HG02870 (cell line): ENCODE results near the gene SCN8A.

ENCODE experiments used
- ATAC-seq: cut with Tn5 transposase; IDR thresholded peaks from one replicate; pipeline ENCODE4 v1.9.1; 2021; ENCODE audit warnings: mild to moderate bottlenecking, moderate library complexity; ENCODE audit not compliant: unreplicated experiment

Gene SCN8A

DNA sequence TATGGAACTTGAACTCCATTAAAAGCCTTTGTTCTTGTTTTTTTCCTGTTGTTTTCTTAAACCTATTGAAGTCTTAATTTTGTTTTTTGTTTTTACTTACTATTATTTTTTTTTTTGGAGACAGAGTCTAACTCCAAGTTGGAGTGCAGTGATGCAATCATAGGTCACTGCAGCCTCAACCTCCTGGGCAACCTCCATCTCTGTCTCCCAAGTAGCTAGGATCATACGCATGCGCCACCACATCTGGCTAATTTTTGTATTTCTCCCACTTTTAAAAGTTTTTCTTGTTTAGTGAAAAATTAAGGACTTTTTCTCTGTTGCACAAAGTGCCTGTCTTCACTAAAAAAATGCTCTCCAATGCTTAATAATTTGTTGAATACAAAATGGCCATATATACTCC lies 76.2 kb downstream of the SCN8A start:
- no peak for ATAC-seq

DNA sequence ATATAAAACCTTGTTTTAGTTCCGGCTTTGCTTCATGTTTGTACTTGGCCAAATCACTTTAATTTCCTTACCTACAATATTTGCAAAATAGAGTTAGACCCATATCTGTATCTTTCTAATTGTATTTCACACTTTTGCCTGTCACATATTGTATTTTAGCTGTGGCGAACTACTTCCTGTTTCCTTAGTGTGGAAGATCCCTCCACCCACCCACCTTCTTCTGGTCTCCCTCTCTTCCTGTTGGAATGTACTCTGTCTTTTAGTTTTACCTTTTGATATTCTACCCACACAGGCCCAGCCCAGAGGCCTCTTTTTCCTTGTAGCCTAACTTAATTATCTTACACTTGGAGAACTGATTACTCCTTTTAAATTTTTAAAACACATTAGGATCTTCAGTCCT lies 78.2 kb downstream of the SCN8A start:
- ATAC-seq = no peak

DNA sequence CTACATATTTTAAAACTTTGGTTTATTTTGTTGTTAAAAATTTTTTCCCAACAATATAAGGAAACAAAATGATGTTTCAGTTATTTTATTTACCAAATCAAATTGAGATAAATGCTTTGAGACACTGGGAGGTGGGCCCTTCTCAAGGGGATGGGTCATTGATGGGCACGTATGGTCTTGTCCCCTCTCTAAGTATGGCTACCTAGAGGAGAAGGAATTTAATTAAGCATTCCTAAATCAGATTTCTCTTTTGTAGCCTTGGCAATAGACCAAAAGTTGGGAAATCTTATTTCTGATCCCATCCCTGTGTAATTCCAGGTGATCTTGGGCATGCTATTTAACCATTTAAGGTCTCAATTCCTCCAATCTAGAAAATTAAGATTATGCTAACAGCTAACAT lies 79.0 kb downstream of the SCN8A start:
- no peak for ATAC-seq

DNA sequence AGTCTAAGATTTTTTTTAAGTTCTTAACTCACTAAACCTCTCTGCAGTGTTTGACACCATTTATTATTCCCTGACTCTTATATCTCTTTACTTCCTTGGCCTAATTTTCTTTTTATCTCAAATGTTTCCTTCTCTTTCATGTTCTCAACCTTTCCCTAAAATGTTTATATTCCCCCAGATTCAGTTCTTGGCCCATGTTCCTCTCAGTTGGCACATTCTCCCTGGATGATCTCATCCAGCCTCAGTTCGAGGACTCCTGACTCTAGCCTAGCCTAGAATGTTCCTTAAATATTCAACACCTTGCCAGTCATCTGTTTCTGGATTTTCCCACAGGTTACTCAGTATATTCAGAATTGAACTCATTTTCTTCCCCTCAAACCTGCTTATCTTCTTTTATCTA lies 81.3 kb downstream of the SCN8A start:
- ATAC-seq = no peak

DNA sequence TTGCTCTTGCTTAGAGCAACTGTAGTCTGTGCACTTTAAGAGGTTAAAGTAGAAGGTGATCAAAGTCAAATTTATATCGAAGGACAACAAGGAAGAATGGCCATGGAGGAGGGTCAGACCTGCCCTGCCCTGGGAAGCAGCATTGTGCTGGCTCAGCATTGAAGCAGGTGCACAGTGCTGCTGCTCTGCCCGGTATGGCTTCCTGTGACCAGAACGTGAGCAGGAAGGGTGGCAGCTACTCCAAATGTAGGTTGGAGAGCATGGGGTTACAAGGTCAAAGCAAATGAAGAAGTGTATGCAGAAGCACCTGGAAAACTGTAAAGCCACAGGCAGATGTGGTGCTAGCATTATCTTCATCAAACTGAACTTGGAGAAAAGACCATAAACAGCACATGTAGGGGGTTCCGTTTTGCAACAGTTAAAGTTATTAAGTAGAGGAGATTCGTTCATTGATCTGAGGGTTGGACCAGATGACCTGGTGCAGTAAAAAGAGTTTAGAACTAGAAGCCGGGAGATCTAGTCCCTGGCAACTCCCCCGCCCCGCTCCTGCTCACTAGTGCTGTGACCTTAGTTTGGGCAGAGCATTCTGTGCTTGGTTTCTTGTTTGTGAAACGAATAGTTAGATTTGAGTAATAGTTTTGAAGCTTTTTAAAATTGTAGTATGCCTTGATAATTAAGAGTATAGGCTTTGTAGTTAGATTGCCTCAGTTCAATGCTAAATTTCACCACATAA lies 84.2 kb downstream of the SCN8A start:
- no peak for ATAC-seq

DNA sequence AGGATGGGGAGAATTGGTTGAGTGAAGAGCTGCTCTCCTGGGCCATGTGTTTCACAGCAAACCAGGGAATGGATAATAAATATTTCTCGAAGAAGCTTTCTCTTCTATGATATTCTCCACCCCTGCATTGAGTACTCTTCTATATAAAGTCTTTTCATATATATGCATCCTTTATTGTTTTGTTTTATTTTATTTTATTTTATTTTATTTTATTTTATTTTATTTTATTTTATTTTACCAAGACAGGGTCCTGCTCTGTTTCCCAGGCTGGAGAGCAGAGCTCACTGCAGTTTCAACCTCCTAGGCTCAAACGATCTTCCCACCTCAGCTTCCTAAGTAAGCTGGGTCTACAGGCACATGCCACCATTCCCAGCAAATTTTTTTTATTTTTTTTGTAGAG lies 85.8 kb downstream of the SCN8A start:
- no peak for ATAC-seq

DNA sequence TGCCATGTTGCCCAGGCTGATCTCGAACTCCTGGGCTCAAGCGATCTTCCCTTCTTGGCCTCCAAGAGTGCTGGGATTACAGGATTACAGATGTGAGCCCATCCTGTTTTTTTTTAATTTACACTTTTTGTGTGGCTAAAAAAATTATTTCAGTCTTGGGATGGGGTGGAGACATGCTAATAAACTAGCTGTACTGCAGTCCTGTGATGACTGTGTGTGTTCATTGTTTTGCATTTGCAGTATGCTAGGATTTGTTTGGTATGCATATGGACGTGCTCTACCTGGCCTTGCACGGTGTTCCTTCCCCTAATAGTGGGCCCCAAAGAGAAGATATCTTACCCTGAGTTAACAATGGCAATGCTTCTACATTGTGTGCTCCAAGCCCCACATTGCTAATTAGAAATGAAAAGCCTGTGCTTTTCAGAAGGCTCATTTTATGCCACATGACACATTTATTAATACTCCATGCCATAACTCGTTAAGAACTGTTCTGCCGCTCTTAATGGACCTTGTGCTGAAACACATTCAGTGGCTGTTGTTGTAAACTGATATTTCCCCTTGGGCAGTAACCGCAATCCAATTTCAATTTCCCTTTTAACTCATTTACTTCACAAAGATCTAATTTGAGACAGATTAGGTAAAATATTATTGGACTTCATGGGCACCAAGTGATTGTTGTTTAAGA lies 86.4 kb downstream of the SCN8A start:
- ATAC-seq = no peak

DNA sequence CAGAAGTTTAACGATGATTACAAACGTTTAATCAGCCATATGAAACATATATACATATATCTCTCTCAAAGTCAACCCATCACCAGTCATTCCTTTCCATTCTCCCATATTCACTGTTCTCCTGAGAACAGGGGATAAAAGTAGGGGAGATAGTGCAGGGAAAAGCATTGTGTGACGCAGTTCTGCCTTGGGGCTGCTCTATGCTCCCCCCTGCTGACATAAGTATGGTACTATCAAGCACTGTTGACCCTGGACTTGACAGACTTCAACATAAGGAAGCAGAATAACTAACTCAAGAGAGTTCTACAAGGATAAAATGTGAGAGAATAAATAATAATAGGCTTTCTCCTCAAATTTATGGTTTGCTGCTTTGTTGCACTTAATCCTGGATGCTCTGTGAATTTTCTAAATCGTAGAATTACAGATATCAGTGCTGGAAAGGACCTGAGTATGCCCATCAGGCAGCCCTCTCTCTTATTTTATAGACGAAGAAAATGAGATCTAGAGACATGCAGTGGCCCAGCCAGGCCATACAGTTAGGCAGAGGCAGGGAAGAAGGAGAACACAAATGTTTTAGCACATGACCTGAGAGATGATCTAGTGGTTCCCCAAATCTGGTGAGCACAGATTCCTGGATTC lies 87.2 kb downstream of the SCN8A start:
- ATAC-seq = no peak

DNA sequence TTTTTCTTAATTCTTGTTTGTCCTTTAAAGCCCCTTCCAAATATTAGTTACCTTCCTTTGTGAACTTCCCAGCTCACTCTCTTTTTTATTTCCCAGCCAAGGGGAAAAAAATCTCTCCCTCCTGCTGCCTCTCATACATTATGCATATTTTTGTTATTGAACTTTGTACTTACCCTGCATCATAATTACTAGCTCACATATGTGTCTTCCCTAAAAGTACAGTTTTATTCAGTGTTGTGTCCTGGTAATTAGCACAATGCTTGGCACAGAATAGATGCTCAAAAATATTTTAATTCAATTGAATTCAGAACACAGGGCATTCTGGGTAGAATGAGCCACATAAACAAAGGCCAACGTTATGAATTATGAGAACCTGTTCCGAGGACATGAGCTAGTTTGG lies 91.9 kb downstream of the SCN8A start:
- ATAC-seq = no peak

DNA sequence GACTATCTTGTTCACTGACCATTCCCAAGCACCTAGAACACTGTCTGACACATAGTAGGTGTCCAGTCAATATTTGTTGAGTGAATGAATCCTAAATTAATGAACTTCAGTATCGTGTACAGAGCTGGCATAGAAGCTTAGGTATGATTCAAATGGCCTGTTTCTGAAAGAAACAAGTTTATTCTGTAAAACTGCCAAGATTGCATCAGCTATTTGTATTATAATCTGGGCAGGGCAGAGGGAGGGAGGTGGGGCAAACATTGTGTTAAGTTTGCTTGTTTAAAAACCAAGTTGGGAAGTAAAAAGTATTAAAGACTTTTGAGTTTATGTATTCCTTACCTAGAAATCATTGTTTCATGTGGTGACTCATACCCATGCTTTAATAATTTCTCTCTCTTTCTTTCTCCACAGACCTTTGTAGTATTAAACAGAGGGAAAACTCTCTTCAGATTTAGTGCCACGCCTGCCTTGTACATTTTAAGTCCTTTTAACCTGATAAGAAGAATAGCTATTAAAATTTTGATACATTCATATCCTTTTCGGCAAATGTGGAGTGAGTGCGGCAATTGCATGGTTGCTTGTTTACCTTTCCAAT lies 92.8 kb downstream of the SCN8A start:
- ATAC-seq = no peak

DNA sequence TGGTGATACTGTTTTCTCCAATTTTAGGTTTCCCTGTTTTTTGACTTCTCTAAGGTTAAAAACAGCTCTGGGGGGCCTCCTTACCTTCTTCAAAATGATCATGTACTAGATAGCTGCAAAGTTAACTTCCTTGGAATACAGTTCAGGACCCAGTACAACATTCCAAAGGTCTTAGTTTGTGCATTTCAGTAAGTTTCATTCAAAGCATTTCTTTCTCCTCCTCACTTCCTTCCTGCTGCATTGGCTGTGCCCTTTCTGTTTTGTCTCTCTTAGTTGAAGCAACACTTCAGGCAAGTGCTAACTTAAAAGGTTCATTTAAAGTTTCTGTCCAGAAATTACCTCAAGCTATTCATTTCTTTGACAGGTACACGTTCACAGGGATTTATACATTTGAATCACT lies 95.7 kb downstream of the SCN8A start:
- ATAC-seq = no peak

DNA sequence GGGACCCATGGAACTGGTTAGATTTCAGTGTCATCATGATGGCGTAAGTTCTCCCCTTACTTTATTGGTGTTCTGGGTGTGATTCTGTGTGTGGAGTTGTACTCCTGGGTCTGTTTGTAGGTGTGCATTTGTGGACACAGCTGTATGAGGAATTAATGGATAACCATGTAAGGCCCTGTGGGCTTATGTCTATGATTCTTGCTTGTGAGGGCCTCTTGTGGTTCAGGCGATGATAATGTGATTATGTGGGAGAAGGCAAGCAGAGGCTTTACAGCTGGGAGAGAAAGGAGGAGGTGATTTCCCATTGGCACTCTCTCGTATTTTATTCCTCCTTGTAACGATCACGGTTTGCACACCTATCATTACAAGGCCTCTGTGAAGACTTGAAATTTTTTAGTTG lies 96.1 kb downstream of the SCN8A start:
- no peak for ATAC-seq

DNA sequence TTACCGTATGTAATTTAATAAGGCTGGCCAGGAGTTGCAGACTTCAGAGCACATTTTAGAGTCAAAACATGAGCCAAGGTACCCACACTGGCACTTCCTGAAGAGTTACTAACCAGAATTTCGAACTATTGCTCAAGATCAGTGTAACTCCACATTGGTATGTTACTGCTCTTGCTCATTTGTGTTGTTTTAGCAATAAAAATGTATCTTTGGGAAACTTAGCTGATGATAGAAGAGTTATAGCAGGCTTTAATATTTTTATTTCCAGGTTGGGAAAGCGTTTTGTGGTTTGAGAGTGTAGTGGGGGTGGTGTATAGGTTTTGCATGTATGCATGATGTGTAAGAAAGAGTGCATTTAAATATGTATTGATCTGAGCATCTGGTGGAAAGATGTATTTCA lies 96.6 kb downstream of the SCN8A start:
- ATAC-seq = no peak

DNA sequence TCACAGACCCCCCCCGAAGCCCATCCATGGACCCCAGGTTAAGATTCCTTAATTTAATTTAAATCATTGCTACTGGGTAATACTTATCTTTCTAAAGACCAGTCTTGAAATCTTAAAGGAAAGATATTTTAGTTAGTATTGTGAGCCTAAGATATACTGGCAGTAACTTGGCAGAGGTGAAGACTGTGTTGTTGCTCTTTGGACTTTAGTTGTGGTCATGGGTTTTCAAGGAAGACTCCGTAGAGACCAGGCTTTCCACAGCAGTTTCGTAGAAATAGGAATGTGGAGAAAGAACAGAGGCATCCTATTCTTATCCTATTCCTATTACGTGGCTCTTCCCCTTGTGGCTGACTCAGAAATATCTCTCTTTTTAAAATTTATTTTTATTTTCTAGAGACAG lies 99.0 kb downstream of the SCN8A start:
- ATAC-seq = no peak

DNA sequence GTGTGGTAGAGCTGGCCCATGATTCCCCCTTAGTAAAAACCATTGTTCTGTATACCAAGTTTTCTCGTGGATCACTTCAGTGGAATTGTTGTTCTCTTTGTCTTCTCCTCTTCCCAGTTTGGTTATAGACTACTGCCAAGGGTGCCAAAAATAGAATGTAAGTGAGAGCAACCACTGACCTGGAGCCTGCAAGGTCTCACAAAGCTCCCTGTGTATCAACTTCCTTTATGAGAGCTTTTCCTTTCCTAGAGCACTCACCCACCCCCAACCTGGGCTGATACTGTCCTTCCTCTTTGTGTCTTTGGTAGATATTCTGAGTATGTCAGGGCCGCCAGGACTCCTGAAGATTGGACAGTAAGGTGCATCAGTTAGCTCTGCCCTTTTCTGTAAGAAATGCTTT lies 101.0 kb downstream of the SCN8A start:
- no peak for ATAC-seq

DNA sequence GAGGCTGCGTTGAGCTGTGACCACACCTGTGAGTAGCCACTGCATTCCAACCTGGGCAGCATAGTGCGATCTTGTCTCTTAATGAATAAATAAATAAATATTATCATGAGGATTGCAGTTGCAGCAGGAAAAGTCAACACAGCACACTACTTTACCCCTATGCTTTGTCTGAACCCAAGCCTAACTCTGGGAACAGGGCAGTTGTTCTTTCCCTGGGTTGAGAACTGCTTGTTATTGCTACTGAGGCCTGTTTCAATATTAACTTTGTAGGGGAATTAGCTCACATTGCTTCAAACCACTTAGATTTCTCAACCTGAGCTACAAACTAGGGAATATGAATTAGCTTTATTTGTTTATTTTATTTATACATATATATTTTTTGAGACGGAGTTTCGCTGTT lies 102.5 kb downstream of the SCN8A start:
- no peak for ATAC-seq

DNA sequence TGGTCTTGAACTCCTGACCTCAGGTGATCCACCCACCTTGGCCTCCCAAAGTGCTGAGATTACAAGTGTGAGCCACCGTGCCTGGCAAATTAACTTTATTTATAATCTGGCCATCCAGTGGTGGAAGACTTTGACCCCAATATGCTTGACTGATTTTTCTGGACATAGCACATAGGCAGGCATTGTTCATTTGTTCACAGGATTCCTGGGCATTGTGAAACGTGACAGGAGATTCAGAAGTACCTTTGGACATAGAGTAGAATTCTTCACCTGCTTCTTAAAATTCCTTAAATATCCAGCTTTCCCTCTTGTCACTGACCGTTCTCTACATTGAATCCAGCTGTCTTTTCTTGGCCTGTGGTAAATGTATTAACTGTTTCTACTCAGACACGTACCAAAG lies 103.1 kb downstream of the SCN8A start:
- ATAC-seq = no peak

DNA sequence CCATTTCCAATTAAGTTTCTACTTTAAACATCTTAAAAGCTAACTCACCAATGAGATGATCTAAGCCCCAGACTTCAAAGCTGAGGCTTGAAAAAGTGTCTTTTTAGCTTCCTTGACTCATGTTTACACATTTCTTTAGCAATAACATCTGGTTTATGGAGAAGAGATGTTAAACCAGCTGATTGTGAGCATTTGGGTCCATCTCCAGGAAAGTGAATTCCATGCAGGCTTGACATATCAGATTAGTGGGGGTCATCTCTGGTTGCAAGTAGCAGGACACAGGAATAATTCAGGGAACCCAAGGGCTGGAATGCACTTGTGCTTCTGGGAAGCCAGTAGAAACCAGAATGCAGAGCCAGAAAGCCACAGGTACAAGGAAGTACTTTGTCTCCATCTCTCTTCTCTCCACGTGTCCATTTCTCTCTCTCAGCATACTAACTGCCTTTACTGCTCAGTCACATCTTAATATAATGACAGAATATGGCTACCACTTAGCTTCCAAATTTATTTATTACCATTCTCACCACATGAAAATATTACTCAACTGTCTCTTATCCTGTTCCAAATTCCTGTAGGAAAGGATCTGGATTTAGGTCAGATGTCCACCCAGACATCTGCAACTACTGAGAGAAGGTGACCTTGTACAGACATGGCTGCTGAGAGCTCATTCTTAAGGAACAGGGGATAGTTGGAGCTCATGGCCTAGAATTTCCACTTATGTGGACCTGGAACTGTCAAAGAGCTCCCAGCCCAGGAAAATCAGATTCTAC lies 104.4 kb downstream of the SCN8A start:
- ATAC-seq = no peak

DNA sequence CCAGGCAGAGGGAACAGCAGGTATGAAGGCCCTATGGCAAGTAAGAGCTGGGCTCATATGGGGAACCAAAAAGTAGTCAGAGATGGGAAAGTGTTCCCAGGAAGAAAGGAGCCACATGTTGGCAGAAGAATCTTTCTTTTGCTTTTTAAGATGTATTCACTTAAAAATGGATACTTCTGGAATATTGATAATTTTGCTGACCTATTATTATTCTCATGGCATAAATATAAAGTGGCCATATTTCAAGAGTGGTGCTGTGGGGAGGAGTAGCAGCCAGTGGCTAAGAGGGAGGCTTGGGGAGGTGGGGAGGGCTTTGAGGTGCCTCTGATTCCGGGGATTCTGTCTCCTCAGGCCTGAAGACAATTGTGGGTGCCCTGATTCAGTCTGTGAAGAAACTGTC lies 108.2 kb downstream of the SCN8A start:
- no peak for ATAC-seq

DNA sequence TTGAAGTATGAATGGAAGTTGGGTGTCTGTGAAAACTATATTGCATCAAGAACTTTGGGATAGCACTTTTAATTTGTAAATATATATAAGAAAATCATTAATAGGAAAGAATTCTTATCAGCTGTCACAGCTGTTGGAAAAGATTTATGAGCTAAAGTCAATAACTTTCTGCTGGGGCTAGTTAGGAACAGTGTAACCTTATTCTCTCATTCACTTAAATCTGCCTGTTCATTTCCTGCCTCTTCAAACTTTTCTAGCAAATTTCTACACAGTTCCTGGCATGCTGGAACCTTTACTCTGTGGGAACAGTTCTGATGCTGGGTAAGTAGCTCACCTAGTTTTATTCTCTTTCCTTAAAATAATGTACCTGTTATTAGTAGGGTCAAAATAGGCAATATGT lies 109.9 kb downstream of the SCN8A start:
- no peak for ATAC-seq

DNA sequence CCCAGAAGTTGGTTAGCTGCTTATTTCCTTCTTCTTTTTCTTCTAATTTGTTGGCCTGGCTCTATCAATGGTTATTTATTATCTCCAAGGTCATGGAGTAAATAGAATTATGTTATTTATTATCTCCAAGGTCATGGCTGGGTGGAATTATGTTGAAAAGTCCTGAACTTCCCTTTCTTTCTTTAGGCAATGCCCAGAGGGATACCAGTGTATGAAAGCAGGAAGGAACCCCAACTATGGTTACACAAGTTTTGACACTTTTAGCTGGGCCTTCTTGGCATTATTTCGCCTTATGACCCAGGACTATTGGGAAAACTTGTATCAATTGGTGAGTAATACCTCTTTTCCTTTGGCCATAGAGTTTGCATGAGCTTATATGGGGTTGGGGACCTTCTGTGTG lies 111.6 kb downstream of the SCN8A start:
- ATAC-seq = no peak
